GM21515 (cell line): ENCODE measurements around the gene FARP1.

Experiments used
- ATAC-seq: cut with Tn5 transposase; IDR thresholded peaks from one replicate; pipeline ENCODE4 v1.9.1; 2021; ENCODE audit not compliant: unreplicated experiment

The FARP1 gene

DNA sequence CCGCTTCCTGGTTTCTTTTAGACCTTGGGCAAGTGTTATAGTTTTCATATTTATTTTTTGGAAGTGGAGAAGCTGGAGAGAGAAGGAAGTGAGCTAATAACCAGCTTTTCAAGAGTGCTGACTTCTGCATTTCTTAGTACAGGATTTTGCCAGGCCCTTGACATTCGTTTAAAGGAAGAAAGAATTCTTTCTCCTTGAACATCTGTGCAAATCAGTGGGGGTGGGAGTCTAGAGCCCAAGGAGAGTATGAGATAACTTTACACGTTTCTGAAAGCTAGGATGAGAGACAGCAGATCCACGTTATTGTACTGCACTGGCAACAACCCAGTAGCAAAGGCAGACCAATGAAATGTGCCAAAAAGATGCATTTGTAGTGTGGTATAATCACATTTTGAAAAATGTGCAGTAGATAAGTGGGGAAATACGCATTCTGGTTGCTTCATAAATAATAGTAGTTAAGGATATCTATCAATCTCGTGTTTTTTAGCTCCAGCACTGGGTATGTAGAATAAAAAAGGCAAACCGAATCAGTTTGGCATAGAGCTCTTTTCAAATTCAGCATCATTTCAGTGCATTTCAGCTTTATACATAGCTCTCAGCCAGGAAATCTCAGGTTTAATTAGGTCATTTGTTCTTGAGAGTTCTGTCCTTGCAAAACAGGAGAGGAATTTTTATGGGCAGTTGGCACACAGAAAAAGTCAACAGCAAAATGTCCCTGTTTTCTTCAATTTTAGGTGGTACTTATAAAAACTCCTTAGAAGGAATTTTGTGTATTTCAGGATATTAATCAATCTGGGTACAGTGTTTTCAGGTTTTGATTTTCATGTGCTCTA is 29.9 kb downstream of the FARP1 start:
- no peak for ATAC-seq

DNA sequence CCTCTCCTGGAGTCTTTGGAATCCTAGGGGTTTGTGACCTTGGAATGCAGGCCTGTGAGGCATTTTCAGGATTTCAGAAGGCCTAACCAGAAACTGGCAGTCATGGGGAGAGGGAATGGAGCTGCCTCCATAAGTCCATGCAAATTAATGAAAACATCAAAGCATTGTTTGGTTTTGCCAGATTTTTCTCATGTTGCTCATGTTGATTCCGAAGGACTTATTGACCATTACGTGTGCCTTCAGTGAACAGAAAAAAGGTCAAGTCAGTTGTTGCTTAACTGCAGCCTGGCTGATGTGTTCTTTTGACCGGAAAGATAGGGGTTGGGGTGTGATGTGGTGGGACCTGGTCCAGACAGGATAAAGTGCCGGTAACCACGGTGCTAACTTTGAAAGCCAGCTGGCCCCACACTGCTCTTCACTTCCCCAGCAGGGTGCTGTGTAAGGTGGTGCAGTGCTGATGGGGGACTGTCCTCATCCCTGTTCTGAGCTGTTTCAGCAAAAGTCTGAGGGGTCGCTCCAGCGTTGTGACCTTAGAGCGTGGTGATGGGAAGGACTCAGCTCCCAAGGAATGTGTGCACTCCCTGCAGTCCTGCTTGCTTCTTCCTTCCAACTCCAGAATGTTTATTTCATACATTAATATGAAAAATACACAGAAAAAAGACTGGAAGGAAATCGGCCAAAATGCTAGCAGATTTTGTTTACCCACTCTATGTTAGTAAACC is 30.7 kb downstream of the FARP1 start:
- no peak for ATAC-seq

DNA sequence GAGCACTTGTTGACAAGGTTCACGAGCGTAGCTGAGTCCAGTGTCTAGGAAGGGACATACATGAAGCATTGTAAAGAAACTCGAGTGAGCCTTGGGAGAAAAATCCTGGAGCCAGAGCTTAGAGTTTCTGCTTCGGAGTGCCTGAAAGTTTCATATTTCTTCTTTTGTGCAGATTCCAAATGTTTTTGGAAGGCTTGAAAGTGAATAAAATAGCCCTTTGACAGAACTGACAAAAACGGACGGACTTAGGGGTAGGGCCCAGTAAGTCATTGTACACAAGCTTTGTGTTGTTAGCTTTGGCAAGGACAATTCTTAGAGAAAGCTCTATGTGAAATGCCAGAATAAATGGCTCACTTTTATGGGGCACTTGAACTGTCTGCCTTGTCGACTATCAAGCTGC is 31.4 kb downstream of the FARP1 start:
- ATAC-seq: no peak

DNA sequence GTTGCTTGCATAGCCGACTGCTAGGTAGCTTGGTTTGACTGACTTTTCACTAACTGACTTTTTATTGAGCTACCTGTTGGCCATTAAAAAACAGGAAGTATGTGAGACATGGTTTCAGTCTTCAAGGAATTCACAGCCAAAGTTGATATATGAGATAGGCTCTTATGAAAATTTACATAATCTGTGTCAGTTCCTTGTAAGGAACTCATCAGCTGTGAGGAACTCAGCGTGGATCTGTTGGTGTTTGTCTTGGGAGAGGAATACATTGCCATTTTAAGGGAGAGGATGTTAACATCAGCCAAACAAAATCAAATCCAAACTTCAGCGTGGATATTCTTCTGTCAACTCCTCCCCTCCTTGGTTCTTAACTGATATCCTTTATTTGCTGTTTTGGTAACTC is 32.1 kb downstream of the FARP1 start:
- no peak for ATAC-seq

DNA sequence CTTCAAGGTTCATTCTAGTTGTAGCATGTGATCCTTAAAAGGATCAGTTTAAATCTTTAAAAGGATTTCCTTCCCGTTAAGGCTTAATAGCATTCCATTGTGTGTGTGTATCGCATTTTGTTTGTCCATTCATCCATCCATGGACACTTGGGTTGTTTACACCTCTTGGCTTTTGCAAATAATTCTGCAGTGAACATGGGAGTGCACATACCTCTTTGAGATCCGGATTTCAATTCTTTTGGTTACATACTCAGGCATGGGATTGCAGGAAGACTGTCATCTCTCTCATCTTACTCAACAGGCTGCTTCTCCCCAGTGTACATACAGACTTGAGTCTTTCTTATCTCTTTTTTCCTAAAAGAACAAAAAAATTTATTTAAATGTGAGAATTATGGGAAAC is 32.9 kb downstream of the FARP1 start:
- ATAC-seq: no peak

DNA sequence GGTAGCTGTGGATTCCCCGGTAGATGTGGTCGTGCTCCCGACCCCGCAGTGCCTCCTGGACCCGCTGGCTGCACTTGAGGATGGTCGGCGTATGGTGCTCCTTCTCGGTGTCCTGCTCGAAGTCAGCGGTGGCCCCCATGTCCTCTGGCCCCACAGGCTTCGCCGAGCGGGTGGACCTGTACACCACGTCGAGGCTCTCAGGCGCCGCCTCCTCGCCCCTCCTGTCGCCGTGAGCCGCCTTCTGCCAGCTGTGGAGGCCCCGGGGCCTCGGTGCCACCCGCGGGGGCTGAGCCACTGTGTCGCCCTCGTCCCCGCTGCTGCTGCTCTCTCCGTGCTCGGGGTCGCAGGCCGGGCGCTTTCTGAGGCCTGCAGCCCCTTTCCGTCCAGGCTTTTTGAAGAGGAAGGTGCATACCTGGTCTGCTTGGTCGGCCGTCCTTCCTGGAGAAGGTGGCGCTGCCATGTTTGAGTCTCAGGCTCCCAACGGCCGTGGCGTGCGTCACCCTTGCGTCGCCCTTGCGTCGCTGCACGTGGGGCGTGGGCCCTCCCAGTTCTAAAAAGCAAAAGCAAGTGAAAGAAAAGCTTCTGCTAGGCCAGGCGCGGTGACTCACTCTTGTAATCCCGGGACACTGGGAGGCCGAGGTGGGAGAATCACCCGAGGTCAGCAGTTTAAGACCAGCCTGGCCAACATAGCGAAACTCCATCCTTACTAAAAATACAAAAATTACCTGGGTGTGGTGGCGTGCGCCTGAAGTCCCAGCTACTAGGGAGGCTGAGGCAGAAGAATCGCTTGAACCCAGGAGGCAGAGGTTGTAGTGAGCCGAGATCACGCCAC is 34.1 kb downstream of the FARP1 start, which contains the start of gene RNF113B:
Gene RNF113B, minus strand, starts transcription at position 493 of the 832 bp plus-strand sequence. Its CDS starts 33 bp downstream, at position 460.
- no peak for ATAC-seq

DNA sequence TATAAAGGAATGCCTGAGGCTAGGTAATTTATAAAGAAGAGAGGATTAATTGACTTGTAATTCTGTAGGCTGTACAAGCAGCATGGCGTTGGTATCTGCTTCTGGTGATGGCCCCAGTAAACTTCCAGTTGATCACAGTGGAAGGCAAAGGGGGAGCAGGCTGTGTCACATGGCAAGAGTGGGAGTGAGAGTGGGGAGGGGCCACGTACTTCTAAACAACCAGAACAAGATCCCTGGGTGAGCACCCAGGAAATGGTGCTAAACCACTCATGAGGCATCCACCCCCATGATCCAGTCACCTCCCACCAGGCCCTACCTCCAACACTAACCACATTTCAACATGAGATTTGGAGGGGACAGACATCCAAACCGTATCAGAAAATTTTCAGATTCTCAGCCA is 37.2 kb downstream of the FARP1 start:
- ATAC-seq: no peak

DNA sequence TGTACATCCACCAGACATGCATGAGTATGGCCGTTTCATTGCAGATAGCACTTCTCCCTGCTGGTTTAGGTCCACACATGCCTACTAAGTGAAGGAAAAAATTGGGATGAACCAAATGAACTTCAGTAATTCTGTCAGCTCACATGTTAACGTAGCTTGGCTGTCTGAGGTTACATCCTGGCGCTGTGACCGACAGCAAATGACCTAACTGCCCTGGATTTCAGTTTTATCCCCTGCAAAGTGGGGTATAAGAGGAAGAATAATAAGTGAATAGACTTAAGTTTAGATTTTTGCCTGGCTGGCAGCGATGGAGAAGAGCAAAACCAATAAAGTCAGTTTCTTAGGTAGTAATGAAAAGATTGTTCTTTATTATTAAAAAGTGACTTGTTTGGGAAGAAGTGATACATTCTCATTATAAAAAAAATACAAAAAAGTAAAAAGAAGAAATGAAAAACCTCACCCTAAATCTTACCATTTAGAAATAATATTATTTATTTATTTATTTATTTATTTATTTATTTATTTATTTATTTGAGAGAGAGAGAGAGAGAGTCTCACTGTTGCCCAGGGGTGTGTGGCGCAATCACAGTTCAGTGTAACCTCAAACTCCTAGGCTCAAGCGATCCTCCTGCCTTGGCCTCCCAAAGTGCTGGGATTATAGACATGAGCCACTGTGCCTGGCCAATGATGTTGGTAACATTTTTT is 38.4 kb downstream of the FARP1 start:
- ATAC-seq: no peak

DNA sequence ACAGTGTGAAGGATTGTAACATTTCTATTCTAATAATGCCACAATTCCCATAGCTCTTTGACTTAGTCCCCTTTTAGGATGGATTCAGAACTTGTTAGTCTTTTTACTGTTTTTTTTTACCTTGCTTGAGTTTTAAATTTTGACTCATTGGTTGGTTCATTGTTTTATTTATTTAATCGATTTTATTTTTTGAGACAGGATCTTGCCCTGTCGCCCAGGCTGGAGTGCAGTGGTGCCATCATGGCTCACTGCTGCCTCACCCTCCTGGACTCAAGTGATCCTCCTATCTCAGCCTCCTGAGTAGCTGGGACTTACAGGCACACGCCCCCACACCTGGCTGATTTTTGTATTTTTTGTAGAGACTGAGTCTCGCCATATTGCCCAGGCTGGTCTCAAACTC is 39.3 kb downstream of the FARP1 start:
- no peak for ATAC-seq

DNA sequence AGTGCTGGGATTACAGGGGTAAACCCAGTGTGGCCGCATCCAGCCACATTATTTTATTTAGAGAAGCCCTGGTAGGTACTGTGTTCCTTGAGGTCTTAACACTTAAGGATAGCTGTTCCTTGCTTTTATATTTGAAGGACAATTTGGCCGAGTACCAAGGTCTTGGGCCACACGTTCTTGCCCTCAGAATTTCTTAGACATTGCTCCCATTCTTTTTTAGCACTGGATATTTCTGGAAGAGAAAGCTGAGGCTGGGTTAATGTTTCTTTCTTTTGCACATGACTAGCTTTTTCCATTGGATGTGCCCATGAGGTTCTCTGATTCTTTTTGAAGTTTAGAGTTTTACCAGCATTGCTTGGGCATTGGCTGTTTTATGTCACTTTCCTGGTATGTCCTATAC is 39.7 kb downstream of the FARP1 start:
- ATAC-seq: no peak

DNA sequence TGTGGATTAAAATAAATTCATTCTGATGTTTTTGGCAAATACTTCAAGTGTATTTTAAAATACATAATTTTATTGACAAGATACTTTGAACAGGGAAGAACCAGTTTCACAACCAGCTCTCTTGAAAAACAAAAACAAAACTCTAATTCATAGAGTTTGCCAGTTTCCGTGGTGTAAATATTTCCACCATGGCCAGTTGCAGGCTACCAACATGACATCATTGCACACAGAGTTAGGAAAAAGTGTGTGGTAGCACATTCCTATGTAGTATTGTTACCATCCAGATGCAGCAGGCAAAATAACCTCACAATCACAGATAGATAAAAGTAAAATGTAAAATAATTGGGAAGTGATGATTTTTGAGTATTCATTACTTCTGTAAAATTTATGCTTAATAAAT is 41.9 kb downstream of the FARP1 start:
- no peak for ATAC-seq

DNA sequence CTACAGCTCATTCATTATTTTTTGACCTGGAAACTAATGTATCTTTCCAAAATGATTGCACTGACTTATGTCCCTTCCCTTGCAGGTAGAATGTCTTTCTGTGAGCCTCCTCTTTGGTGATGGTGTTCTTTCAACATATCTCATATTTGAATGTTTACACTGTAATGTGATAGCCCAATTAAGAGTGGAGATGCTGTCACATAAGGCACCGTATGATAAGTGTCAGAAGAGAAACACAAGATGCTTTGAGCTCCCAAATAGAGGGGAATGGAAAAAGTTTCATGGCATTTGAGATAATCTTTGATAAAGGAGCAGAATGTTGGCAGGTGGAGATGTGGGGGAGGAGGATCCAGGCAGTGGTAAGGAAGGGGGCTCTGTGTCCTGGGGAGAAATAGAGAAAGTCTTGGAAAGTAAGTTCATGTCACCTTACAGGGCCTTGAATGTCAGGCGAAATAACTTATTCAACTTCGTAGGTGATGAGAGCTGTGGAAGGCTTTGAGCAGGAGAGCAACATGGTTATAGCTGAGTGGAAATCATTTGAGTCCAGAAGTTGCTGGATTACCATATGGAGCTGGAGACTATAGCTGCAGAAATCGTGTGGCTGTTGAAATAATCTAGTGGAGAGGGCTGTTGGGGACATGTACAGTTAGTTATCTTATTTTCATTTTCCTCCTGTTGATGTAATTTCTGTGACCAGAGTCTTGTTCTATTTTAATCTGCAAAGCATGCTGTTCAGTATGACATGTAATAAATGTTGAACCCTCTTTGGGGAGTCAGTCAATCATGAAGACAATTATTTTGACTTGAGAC is 44.5 kb downstream of the FARP1 start:
- no peak for ATAC-seq

DNA sequence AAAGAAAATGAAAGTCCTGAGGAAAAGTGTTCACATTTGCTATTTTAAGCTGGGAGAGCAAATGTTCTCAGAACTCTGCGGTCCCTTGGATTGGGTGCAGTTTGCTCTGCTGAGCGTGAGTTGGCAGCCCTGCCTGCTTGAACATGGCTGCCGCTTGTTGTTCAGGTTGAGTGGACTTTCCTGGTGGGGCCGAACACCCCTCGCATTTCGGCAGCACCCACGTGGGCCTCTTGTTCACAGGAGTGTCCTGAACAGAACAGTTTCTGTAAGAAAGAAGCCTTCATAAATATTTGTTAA is 45.0 kb downstream of the FARP1 start:
- no peak for ATAC-seq

DNA sequence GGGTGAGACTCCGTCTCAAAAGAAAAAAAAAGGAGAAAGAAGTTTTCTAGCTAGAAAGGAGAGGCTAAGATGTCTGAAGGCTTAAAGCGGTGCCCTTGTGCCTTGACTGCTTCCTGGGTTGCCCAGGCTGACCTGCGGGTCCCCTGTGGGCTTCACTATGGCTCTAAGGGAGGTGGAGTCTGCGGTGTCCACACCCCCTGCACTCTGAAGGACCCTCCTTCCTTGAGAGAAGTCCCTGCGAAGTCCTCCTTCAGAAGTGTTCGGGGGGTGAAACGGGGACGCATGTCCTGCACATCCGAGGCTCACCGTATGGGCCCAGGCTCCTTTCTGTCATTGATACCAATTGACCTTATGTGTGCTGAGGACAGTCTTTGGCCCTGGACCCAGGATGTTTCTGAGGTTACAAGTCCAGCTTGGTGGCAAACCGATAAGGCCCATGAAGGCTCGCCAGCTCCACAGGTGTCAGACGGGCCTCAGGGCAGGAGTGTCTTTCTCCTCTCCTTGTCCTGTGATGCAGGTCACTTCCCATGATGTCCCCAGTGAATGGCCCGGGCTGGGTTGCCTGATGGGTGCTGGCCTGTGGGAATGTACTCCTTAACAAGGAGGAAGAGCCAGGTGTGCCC is 45.8 kb downstream of the FARP1 start:
- no peak for ATAC-seq

DNA sequence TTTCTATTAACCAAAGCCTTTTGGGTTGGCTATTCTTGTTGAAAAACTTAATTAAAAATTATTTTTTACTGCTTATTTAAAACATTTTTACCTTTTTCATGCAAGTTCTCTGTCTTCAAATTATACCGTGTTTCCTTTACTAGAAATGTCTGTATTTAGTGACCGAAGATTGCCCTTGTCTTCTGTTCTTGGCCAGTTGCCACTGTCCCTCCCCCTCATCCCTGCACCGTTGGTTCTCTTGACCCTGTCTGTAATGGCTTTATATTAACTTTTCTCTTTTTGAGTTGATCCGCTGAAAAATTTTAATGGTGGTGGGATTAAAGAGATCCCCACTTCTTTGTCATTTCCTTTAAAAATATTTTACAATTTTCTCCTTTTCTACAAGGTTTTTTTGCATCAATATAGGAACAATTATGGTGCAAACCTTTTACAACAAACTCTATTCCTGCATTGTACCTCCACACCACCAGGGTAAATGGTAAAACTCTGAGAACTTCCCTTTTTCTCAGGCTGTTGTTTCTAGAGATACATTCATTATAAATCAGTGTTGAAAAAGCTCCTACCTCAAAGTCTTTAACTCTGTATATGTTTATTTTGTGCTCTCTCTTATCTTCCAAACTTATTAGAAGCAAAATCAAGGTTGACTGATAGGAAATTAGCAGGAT is 47.1 kb downstream of the FARP1 start:
- no peak for ATAC-seq

DNA sequence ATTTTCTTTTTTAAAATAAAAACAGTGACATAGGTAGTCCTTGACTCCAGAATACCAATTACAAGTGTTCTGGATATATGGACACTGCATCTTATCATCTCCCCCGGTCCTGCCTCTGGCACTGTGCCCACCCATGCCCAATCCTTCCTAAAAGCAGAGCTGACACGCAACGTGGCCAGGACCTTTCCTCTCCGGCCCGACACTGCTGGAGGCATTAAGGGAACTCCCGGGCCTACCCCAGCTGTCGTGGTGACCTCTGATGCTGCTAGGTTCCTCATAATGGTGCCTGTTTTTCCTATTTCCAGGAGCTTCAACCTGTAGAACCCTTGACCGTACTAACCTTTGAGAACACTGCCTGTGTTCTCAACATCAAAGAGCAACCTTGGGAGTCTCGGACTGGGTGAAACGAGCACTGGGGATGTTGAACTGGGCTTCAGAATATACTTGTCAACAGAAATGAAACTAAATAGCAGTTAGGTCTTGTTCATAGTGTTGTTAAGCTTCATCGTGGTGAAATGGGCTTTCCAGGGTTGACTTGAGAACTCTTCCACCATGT is 48.1 kb downstream of the FARP1 start:
- ATAC-seq: no peak

DNA sequence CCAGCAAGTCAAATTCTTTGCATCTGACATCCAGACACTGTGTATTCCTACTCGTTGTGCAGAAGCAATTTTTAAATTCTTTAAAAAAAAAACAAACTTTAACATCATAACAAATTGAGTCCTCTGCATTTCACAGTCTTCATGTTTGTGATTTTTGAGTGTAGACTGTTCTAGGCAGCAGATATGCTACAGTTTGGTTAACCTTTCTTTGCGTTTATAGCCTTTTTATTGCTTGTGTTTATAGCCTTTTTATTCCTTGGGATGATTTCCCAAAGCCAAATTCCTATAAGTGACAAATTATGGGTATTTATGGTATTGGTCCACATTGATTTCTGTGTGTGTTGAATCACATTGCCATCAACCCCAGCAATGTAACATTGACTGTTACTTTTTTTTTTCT is 49.1 kb downstream of the FARP1 start:
- ATAC-seq: no peak

DNA sequence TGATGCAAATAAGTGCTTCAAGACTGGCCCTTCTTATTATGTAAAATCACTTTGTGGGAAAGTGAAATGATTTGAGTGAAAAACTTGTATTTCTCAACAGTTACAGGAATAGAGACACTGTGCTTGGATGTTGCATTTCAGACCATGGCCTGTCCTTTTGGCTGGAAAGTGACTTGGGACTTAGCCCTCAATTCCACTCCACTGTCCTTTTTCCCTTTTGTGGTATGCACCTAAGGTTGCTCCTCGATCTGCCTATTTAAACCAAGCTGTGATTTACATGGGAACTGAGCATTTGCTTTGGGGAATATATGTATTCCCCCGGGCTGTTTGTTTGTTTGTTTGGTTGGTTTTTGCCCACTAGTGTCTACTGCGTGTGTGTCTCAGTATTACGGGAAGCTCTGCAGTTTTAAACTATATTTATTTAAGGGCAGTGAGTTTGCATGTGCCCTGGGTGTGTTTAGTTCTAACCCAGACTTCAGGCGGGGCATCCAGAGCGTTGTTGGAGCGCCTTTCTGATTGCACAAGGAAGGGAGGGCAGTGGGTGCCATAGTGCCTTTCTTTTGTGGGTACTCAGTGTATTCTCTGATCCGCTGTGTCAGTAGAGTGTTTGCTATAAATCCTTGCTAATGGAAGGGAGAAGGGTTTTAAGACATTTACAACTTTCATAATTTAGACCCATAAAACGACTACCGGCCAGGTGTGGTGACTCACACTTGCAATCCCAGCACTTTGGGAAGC is 52.3 kb downstream of the FARP1 start:
- ATAC-seq: no peak
